HG03432 (cell line): ENCODE data around the gene KCP.
"Not testable (repeated sequence)": the region's sequence is repeated elsewhere in the genome, so short reads cannot be mapped to it uniquely, and the experiment has no call there.

Experiments
- ATAC-seq: cut with Tn5 transposase; IDR thresholded peaks from one replicate; pipeline ENCODE4 v1.9.1; 2021; ENCODE audit warnings: mild to moderate bottlenecking, moderate library complexity; ENCODE audit not compliant: unreplicated experiment

KCP gene

DNA sequence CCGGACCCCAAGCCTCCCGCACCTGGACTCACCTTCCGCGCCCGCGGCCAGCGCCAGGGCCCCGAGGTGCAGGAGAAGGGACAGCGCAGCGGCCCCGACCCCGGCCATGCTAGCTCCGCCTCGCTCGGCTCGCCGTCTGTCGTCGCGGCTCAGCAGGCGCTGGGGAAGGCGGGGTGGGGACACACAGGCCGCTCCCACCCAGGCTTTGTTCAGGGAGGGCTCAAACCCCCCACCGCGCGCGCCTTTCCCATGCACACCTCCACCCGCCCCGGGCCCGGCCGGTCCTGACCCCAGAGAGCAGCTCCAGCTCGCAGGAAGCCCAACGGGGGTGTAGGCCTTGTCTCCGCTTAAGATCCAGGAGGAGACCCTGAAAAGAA is at the start of gene KCP:
KCP (minus strand) TSS at position 141 of the 377 bp plus-strand sequence; CDS start at position 108, 33 bp downstream.
- no peak for ATAC-seq

DNA sequence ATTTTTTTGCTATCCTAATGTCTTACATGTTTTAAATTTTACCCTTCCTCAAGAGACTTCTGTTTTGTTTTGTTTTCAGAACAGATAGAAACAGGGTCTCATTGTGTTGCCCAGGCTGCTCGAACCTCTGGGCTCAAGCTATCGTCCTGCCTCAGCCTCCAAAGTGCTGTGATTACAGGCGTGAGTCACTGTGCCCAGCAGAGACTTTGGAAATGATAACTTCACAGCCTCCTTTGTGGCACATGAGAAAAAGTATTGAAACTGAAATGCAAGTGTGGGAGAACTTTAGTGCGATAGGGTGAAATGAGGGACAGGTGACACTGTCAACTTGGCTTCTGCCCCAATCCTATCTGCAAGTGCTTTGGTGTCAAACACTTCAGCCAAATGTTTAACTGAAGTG is 48.8 kb upstream of the KCP start:
- ATAC-seq, result no peak

DNA sequence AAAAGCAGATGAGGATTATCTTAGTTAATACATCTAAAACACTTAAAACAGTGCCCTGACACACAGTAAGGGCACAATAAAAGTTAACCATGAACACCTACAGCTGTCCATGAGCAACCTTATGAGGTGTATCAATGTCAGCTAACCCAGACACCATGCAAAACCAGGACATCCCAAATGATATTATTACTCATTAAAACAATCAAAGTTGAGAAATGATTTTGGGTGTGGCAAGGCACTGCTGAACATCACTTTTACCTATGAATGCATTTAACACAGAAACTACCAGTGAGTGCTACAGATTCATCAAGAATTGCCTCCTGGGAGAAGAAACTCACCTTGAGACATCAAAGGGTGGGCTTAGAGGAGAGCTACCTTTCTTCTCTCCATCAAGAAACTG is 45.5 kb upstream of the KCP start:
- no peak for ATAC-seq

DNA sequence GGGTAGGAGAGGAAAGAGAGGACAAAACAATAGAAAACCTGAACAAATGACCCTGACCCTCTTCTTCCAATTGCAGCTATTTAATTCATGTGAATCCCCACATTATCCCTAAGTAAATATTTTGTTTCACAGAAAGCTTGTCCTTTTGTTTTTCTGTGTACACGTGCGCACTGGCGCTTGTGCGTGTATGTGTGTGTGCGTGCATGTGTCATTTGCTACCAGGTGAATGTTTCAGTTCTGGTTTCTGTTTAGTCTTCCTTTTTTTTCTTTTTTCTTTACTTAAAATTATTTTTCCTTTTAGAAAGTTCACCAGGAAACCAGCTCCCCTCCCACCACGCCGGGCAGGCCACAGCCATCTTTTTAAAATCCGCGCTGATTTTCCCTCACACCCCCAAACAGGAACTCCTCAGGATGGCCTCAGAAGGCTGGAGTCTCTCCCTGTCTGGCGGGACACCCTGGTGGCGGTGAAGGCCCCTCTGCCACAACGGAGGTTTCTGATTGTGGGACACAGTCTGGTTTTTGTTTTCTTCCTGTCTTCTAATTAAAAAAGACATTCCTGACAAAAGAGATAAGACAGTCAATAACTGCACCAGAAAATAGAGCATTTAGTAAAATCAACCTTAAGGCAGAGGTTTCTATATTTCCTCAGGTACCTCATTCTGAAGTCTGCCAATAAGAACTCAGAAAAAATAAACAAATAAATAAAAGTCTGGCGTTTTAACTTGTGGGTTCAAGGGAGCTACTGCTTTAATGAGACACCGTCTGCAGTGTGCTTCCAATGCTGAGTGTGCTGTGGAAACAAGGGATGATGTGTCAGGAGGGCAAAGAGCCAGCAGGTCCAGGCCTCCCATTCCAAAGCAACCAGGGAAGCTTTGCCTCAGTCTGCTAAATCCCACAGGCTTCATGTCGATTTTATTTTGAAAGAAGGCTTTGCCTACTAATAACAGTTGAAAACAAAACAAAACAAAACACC is 44.6 kb upstream of the KCP start:
- ATAC-seq, result peak; percentile 65

DNA sequence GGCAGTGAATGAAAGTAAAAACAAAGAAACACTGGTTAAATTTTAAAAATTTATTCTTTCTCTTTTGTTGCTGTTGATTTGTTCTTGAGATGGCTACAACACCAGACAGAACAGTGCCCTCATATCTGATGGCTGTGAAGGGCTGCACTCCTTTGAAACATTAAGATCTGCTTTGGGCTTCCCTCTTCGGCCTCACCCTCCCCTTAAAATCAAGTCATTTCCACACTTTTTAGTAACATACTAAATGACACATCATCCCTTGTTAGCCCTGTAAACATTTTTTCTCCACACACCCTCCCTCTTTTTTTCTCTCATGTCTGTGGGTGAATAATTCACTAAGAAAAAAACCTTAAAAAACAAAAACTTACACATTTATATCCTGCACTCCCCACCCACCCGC is 43.6 kb upstream of the KCP start:
- ATAC-seq, result no peak

DNA sequence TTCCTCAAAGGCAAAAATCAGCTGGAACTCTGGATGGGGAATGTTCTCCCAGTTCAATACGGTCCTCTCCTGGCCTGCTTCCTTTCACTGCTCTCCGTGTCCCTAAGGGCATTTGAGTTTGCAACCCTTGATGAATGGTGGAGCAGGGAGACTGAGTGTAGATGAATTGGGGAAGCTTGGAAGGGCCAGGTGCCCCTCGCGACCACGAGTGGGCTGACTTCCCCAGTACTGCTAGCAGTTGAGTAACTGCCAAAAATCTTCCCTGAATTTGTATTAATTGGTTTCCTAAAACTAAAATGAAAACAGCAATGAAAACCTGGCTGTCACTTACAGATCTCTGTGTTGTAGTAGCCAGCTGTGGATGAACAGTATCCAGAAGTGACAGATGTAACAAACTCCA is 40.8 kb upstream of the KCP start:
- ATAC-seq, result no peak

DNA sequence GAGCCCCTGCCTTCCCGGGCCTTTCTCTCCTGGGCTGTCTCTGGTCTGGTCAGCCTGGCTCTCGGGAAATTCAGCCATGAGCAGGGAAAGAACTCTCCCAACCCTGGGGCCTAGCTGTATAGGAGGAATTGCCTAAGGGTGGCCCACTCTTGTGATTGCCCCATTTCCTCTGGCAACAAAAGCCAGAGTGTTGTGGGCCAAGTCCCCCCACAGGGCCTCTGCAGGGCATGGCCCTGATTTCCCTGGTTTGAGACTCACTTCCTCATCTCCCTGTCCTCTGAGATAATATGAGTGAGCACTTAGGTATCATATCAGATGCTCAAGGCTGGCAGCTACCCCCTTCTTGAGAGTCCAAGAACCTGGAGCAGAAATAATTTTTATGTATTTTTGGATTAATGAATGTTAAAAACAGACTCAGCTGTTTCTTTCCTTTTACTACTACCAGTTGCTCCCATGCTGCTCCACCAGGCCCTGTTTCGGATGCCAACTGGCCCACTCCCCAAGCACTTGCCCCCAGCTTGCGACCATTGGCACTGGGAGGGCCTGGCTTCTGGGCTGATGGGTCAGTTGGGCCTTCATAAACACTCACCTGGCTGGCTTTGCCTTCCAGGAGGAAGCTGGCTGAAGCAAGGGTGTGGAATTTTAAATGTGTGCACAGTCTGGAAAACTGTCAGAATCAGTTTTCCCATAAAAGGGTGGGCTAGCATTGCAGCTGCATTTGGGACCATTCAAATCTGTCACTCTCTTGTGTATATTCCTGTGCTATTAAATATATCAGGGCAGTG is 38.7 kb upstream of the KCP start:
- ATAC-seq, result no peak

DNA sequence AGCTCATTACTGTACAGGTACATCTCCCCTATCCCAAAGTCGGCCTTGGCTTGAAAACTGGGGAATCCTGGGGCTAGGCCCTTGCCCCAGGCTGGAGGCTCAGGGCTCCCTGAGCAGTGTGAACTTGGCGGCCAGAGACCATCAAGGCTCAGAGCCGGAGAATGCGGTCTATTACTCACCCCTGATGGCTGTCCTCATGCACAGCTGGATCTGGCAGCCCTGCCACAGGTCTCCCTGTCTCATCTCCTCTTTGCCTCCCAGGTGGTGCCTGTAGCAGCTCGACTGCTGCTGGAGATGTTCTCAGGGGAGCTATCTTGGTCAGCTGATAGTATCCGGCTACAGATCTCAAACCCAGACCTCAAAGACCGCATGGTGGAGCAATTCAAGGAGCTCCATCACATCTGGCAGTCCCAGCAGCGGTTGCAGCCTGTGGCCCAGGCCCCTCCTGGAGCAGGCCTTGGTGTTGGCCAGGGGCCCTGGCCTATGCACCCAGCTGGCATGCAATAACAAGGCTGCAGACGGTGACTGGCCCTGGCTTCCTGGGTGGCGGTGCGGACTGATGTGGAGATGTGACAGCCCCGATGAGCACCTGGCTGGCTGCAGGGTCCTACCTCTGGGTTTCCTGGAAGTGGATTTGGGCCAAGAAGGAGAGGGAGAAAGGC is 37.9 kb upstream of the KCP start:
- ATAC-seq, result no peak

DNA sequence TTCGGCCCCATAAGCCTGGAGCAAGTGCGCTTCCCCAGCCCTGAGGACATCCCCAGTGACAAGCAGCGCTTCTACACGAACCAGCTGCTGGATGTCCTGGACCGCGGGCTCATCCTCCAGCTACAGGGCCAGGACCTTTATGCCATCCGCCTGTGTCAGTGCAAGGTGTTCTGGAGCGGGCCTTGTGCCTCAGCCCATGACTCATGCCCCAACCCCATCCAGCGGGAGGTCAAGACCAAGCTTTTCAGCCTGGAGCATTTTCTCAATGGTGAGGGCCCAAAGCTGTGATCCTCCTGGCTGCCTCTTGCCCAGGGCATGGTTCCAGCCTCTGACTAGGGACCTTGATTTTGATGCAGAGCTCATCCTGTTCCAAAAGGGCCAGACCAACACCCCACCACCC is 37.3 kb upstream of the KCP start:
- no peak for ATAC-seq

DNA sequence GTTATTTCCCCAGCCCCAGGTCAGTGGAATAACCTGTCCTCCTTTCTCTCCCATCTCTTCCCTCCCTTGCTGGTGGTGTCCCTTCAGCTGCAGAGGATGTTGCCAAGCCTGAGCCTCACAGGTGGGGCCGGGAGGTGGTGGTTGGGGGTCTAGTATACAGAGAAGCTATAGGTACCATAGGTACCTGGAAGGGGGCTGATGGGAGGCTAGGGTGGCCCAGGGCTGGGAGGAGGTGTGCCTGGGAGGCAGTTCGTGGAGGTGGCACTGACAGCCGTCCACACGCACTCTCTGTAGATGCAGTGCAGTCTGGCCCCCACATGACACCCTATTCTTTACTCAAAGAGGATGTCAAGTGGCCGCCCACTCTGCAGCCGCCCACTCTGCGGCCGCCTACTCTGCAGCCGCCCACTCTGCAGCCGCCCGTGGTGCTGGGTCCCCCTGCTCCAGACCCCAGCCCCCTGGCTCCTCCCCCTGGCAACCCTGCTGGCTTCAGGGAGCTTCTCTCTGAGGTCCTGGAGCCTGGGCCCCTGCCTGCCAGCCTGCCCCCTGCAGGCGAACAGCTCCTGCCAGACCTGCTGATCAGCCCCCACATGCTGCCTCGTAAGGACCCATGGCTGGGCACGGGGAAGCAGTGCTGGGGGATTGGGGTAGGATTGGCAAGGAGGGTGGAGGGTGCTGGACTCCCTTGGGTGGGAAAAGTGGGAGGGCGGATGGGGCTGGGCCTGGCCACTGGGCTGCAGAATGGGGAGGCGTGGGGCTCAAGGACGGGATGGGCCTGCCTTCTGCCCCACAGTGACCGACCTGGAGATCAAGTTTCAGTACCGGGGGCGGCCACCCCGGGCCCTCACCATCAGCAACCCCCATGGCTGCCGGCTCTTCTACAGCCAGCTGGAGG is 36.7 kb upstream of the KCP start:
- ATAC-seq, result no peak

DNA sequence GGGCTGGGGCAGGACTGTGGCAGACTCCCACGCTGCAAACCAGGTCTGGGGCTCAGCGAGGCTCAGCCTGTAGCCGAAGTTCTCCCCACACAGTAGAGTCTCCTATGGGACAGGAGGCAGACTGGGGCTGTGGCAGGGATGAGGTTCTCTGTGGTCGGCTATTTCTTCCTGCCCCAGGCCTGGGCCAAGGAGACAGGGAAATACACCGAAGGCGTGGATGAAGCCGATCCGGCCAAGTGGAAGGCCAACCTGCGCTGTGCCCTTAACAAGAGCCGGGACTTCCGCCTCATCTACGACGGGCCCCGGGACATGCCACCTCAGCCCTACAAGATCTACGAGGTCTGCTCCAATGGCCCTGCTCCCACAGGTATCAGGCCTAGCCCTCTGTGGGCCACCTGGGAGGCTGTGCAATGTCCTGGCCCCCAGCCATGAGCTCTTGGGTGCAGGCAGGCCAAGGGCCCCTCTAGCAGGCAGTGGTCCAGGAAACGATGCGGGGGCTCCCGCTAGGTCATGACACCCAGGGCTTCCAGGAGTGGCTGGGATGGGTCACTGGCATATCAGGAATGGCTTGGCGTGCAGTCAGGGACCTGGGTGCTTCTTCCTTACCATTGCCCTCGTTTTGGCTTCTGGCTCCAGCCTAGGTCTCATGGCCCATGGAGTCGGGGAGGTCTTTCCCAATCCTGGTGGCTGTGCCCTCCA is 35.3 kb upstream of the KCP start:
- no peak for ATAC-seq

DNA sequence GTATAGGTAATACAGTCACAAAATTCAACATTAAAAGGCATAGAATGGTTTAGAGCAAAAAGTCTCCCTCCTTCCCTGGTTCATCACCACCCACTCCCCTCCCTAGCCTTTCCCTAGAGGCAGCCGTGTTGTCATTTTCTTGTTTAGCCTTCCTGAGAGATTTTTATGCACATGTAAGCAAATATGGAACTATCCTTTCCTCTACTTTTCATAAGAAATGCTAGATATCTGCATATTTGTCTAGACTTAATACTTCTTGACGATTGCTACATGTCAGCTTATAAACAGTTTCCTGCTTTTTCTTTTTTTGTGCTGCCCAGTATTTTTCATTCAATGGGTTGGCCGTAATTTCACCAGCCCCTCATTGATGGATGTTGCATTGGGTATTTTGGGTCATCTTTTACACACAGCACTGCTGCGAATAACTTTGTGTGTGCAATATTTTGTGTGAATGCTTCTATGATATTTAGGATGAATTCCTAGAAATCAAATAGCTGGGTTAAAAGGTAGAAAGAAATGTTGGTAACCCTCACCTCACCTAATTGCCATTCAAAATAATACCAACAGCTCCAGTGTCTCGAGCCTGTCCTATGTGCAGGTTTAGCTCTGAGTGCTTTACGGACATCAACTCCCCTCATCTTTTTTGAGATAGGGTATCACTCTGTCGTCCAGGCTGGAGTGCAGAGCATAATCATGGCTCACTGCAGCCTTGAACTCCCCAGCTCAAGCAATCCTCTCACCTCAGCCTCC is 34.2 kb upstream of the KCP start:
- ATAC-seq, result no peak

DNA sequence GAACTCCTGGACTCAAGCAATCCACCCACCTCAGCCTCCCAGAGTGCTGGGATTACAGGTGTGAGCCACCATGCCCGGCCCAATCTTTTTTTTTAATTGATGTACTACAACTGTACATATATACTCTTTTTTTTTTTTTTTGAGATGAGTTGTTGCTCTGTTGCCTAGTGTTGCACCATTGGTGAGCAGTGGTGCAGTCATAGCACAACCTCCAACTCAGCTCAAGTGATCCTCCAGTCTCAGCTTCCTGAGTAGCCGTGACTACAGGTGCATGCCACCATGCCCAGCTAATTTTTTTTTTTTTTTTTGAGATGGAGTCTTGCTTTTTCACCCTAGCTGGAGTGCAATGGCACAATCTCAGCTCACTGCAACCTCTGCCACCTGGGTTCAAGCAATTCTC is 32.7 kb upstream of the KCP start:
- ATAC-seq, result not testable (repeated sequence)

DNA sequence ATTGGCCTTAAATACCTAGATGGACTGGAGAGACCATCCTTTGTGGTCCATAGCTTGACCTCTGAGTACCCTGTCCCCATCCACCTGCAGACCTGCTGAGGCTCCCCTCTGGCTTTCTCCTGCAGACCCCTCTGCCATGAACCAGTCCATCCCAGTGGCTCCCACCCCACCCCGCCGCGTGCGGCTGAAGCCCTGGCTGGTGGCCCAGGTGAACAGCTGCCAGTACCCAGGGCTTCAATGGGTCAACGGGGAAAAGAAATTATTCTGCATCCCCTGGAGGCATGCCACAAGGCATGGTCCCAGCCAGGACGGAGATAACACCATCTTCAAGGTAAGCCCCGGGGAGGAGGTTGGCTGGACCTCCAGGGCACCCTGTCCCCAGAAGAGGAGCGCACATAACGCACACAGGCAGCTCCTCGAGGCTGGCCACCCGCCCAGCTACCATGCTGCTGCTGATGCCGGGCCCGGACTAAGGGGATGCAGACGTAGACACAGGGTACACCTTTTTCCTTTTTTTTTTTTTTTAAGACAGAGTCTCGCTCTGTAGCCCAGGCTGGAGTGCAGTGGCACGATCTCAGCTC is 31.5 kb upstream of the KCP start:
- no peak for ATAC-seq

DNA sequence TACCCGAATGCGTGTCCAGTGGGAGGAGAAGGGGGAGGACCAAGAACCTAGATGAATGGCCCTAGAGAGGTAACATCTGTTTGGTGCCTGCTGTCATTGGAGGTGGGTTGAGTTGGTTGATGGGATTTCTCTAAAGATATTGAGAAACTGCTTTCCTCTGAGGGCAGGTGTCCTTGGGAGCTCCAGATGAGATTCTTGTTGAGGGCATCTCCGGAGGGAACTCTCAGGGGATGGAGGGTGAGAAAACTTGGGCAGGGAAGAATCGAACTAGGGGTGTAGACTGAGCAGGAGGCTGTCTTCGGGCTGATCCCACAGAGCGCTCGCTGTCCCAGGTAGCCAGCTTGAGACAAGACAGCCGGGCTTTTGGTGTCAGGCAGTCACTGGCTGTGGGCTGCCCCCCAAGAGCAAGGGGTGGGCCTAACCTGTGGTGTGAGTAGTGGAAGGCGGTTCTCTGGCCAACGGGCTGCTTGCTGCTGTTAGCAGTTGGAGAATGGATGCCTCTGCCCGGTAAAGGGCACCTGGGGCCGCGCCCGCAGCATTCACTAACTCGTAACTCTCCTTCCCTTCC is 30.9 kb upstream of the KCP start:
- no peak for ATAC-seq

DNA sequence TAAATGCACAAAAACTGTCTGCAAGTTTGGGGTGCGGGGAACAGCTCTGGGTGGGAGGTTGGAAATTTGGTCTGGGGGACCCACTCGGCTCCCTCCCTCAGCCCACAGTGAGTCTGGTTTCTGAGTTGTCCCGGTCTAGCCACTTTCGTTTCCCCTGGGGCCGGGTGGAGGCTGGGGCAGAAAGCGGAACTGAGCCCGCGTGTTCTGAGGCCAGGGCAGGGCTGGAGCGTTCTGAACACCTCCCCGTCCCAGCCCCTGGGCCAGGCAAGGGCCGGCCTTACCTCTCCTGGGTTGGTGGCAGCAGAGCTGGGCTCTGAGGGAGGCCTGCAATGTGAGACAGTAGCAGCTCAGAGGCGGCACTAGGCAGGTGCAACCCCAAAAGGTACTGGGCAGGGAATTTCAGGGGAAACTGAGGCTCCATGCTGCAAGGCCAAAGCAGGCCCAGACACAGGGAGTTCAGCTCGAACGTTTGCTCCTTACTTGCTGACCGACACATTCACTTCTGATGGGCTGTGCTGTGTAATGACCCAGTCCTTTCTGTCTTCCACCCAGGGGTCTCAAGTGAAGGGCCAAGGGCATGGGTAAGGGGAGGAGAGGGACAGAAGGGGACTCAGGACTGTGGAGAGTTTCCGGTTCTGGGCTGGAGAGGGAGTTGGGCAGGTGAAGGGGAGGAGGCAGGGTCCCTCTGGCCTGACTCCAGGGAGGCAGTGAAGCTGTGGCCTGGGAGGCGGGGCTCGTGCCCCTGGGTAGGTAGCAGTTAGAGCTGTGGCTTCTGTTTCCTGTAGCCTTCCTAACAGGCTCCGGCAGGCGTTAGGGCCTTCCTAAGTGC is 30.2 kb upstream of the KCP start:
- ATAC-seq, result peak; percentile 59

DNA sequence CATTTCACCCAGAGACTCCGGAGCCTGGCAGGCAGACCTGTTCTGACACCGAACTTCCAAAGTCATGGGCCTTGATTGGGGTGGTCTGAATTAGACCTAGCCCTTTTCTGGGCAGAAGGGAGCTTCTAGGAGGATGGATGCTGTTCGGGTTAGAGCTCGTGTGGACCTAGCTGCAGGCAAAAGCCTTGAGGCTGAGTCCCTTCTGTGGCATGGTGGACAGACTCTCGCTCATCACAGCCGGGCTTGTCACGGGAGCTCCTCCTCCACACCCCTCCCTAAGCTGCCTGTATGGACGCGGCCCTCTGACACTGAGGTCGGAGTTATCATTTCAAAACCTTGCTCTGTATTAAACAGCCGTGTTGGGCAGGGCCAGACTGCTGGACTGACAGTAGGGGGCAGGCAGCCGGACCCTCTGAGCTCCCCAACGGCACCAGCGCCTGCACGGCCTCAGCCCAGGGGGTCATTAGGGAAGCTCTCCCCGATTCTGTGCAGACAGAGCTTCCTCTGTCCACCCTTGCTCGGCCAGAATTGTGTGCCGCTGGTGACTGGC is 29.4 kb upstream of the KCP start:
- ATAC-seq, result no peak
